ENCODE results near the gene DRAM1. TPM values are rescaled to one million over a fixed set of nuclear protein-coding genes. Genes with fewer than 3 reads are reported as not detected.

Gene DRAM1
- polyA plus RNA-seq, 2 of the 4 experiments (the other 2 are of a cell fraction) = 28.0 to 39.1 TPM

DNA sequence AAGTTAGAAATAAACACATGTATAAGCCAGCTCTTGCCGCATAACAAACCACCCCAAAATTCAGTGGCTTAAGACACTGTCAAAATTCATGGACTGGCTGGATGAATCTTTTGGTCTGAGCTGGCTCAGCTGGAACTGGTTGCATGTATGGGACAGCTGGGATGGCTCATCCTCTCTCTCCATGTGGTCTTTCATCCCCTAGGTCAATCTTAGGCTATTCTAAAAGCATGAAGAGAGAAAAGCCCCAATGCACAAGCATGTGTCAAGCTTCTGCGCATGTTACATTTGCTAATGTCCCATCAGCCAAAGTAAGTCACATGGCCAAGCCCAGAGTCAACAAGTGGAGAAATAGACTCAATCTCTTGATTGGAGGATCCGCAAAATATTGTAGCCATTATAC, 71.0 kb downstream of the DRAM1 start:
- WGBS (ENCODE audit: missing lambda C conversion rate) = 88% methylated on average over 3 of the region's 3 CpGs
- no peak overlapping the region for H3K27ac ChIP-seq
- DNase-seq (ENCODE audit: low read depth in 1 of 2, low spot score in 1 of 2) (no peak), ATAC-seq (no peak), FAIRE-seq (no peak)
- H3K9me3 ChIP-seq = no peaks in the 10 kb centered on the region
- H3K4me2 ChIP-seq = no peak overlapping the region
- ChIA-PET CTCF (interaction anchor here (1.1 to 1.8 kb wide), 4 partner anchors 8 to 863 kb away, joined by 3 to 15 read pairs (median 5); no protein-coding TSS in a partner anchor), POLR2A (no interaction called here)
- H3K4me1 ChIP-seq = no peaks in the 10 kb centered on the region
- TF ChIP-seq CBX2 (IDR thresholded peaks at IDR 0.05; ENCODE audit: borderline replicate concordance, low read depth) (no peak), ZFP36 (IDR thresholded peaks at IDR 0.05; ENCODE audit: borderline replicate concordance, partially characterized antibody) (no peak), JUN (IDR thresholded peaks at IDR 0.05) (no peak), KDM1A (IDR thresholded peaks at IDR 0.05; ENCODE audit: low read depth) (no peak), NFE2L2 (conservative IDR thresholded peaks at IDR 0.05; ENCODE audit: low read length) (no peak), NPAS2 (CRISPR knock-in tag; IDR thresholded peaks at IDR 0.05; ENCODE audit: borderline replicate concordance) (no peak), RFX5 (IDR thresholded peaks at IDR 0.05) (no peak), HOXB5 (CRISPR knock-in tag; IDR thresholded peaks at IDR 0.05) (no peak), EHMT2 (IDR thresholded peaks at IDR 0.05; ENCODE audit: low read depth) (no peak), HES2 (IDR thresholded peaks at IDR 0.05) (no peak), JUNB (IDR thresholded peaks at IDR 0.05) (no peak), TP53 (CRISPR knock-in tag; IDR thresholded peaks at IDR 0.05) (no peak), PHF8 (IDR thresholded peaks at IDR 0.05; ENCODE audit: borderline replicate concordance, low read depth) (no peak), ZC3H11A (IDR thresholded peaks at IDR 0.05) (no peak), HDAC2 (IDR thresholded peaks at IDR 0.05) (no peak), HMGXB4 (CRISPR knock-in tag; IDR thresholded peaks at IDR 0.05; ENCODE audit: borderline replicate concordance) (no peak), TFCP2L1 (CRISPR knock-in tag; IDR thresholded peaks at IDR 0.05) (no peak), REST (IDR thresholded peaks at IDR 0.05) (no peak), ZSCAN20 (CRISPR knock-in tag; IDR thresholded peaks at IDR 0.05) (no peak)
- TF ChIP-seq, protein P1, sequence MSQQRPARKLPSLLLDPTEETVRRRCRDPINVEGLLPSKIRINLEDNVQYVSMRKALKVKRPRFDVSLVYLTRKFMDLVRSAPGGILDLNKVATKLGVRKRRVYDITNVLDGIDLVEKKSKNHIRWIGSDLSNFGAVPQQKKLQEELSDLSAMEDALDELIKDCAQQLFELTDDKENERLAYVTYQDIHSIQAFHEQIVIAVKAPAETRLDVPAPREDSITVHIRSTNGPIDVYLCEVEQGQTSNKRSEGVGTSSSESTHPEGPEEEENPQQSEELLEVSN (IDR thresholded peaks at IDR 0.05; ENCODE audit: borderline replicate concordance, low read depth) = no peak
- H3K4me3 ChIP-seq = no peak overlapping the region

GRCh38 chr12:101951002-101951670, 73.8 kb downstream of the DRAM1 start:
- Histone ChIP-seq H3K4me1 (no peaks in the 10 kb centered on the region), H3K4me3 (no peak overlapping the region), H3K9me3 (no peaks in the 10 kb centered on the region), H3K4me2 (no peak overlapping the region), H3K27ac (no peak overlapping the region)
- ATAC-seq (no peak), FAIRE-seq (no peak), DNase-seq (ENCODE audit: low read depth in 1 of 2, low spot score in 1 of 2) (no peak)
- WGBS (ENCODE audit: missing lambda C conversion rate) = 50% methylated on average over 6 of the region's 6 CpGs
- POLR2A ChIA-PET = no interaction called here
- CTCF ChIA-PET = interaction anchor here (0.8 to 2.4 kb wide), 4 partner anchors 8 to 177 kb away, joined by 3 to 7 read pairs (median 4); no protein-coding TSS in a partner anchor
- TF ChIP-seq PHF8 (IDR thresholded peaks at IDR 0.05; ENCODE audit: borderline replicate concordance, low read depth) = no peak
- no peak for TF ChIP-seq HEYL (CRISPR knock-in tag; IDR thresholded peaks at IDR 0.05)
- TF ChIP-seq RFX5 (IDR thresholded peaks at IDR 0.05) = no peak
- no peak for TF ChIP-seq SMC3 (IDR thresholded peaks at IDR 0.05)
- no peak for TF ChIP-seq FOSB (CRISPR knock-in tag; IDR thresholded peaks at IDR 0.05)
- TF ChIP-seq RCOR1 (IDR thresholded peaks at IDR 0.05; ENCODE audit: low read depth, low read length) = no peak
- TF ChIP-seq KDM1A (IDR thresholded peaks at IDR 0.05; ENCODE audit: low read depth) = no peak
- TF ChIP-seq, protein P2, sequence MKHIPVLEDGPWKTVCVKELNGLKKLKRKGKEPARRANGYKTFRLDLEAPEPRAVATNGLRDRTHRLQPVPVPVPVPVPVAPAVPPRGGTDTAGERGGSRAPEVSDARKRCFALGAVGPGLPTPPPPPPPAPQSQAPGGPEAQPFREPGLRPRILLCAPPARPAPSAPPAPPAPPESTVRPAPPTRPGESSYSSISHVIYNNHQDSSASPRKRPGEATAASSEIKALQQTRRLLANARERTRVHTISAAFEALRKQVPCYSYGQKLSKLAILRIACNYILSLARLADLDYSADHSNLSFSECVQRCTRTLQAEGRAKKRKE (CRISPR knock-in tag; IDR thresholded peaks at IDR 0.05; ENCODE audit: low read depth) = no peak
- no peak for TF ChIP-seq CTCF (IDR thresholded peaks at IDR 0.05)
- TF ChIP-seq MAZ (IDR thresholded peaks at IDR 0.05; ENCODE audit: borderline replicate concordance, low read depth, low read length) = no peak
- no peak for TF ChIP-seq JUN (IDR thresholded peaks at IDR 0.05)
- no peak for TF ChIP-seq POLR2A (IDR thresholded peaks at IDR 0.05; ENCODE audit: low read length)
- TF ChIP-seq ZFP36 (IDR thresholded peaks at IDR 0.05; ENCODE audit: borderline replicate concordance, partially characterized antibody) = no peak
- TF ChIP-seq HDAC2 (IDR thresholded peaks at IDR 0.05) = no peak

All from A549 (cell line).